EH (cell line): ENCODE measurements around the gene LRRC27.

Experiments
- DNase-seq: peaks from one replicate; pipeline ENCODE4 v3.0.0-alpha.2; 2015; ENCODE audit warnings: low read depth

LRRC27 gene

GRCh38 chr10:132301371-132302330 is 30.3 kb upstream of the LRRC27 start:
- DNase-seq: no peak

GRCh38 chr10:132302421-132303310 is 29.3 kb upstream of the LRRC27 start:
- DNase-seq: no peak

- DNase-seq: no peak
These were observed 28.5 kb upstream of the LRRC27 start for GRCh38 chr10:132303361-132304115.

GRCh38 chr10:132304756-132305509 is 27.1 kb upstream of the LRRC27 start:
- DNase-seq: no peak

- DNase-seq: no peak
These were observed 26.2 kb upstream of the LRRC27 start for GRCh38 chr10:132305654-132306342.

GRCh38 chr10:132306343-132306685 is 25.7 kb upstream of the LRRC27 start:
- no peak for DNase-seq

GRCh38 chr10:132306864-132307751 is 24.9 kb upstream of the LRRC27 start:
- DNase-seq: no peak

GRCh38 chr10:132307823-132308586 is 24.0 kb upstream of the LRRC27 start, which contains the start of gene STK32C:
Gene STK32C (minus strand): TSS chr10:132307950. CDS start chr10:132307833, 117 bp downstream.
- peak; percentile 92 for DNase-seq

GRCh38 chr10:132308587-132309470 is 23.2 kb upstream of the LRRC27 start:
- no peak for DNase-seq

- no peak for DNase-seq
These were observed 22.5 kb upstream of the LRRC27 start for GRCh38 chr10:132309471-132309865.

- no peak for DNase-seq
These were observed 22.0 kb upstream of the LRRC27 start for GRCh38 chr10:132309879-132310591.

GRCh38 chr10:132310701-132311337 is 21.2 kb upstream of the LRRC27 start:
- DNase-seq: no peak

- no peak for DNase-seq
These were observed 20.6 kb upstream of the LRRC27 start for GRCh38 chr10:132311338-132311939.

GRCh38 chr10:132313305-132313704 is 18.7 kb upstream of the LRRC27 start:
- DNase-seq: no peak

GRCh38 chr10:132313865-132314264 is 18.1 kb upstream of the LRRC27 start:
- no peak for DNase-seq

GRCh38 chr10:132314336-132314735 is 17.7 kb upstream of the LRRC27 start:
- DNase-seq: no peak
